GM12891 (cell line): ENCODE data around the gene DIP2C.

Source experiments
- PAX5 ChIP-seq: IDR thresholded peaks from 2 replicates; pipeline ENCODE4 v1.6.1; 2011; ENCODE audit warnings: low read length, moderate library complexity, mild to moderate bottlenecking; ENCODE audit not compliant: insufficient read depth, severe bottlenecking
- POLR2A ChIP-seq: IDR thresholded peaks from 2 replicates; pipeline ENCODE4 v1.6.1; 2011; ENCODE audit warnings: low read depth, low read length, control low read depth
- POLR2AphosphoS5 ChIP-seq: IDR thresholded peaks from 2 replicates; pipeline ENCODE4 v1.6.1; 2011; ENCODE audit warnings: low read depth, low read length, control low read depth
- POU2F2 ChIP-seq: IDR thresholded peaks from 2 replicates; pipeline ENCODE4 v1.6.1; 2011; ENCODE audit warnings: low read depth, mild to moderate bottlenecking, control low read depth, low read length, moderate library complexity
- SPI1 ChIP-seq: IDR thresholded peaks from 2 replicates; pipeline ENCODE4 v1.6.1; 2011; ENCODE audit warnings: low read depth, low read length, control low read depth
- TAF1 ChIP-seq: IDR thresholded peaks from 2 replicates; pipeline ENCODE4 v1.6.1; 2011; ENCODE audit warnings: low read depth, low read length, control low read depth

DNA sequence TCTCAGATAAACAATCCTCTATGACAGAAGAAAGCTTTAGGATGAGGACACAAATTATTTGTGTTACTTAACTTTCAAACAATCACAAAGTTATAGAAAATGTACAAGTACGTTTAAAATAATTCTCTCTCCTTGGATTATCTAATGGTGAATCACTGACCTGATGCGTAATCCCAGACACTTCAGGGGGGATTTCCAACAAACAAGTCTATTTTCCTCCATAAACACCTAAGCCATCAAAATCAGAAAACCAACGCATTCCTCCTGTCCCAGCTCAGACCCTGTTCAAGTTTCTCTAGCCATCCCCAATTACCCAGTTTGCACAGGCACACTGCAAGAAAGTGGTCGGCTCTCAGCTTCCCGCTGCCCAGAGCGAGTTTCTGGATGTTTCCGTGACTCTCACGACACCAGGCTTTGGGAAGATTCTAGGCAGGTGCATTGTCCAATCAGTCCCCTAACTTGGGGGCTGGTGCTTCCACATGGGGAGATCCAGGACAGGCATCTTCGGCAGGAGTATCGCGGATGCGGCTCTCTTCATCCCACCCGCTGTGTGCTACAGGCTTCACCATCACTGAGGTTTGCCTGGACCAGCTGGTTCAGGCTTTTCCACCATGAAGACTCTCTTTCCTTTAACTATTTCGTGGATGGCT lies 354.2 kb downstream of the DIP2C start:
- TF ChIP-seq POLR2AphosphoS5 (no peak), POLR2A (no peak), TAF1 (no peak), POU2F2 (no peak), SPI1 (no peak), PAX5 (no peak)
